Thyroid gland (tissue), 4 donors: ENCODE measurements around the gene C3orf38. TPM values are rescaled to one million over a fixed set of nuclear protein-coding genes. Genes with fewer than 3 reads are reported as not detected.

Source experiments
- DNase-seq, 2 donors: peaks; one replicate each; pipeline ENCODE4 v3.0.0-alpha.2; 2019
- H3K27ac ChIP-seq, 3 donors: fragments of 200-600 bp; sonication (generic); 1 replicate in 2 of 3; 2 replicates in 1 of 3; pipeline ENCODE4 v1.5.1; 2016 to 2019; ENCODE audit warnings: mild to moderate bottlenecking in 1 of 3, moderate library complexity in 1 of 3
- H3K27me3 ChIP-seq: fragments of 200-600 bp; sonication (generic); one replicate; pipeline ENCODE4 v1.5.1; 2019
- H3K36me3 ChIP-seq, 2 donors: fragments of 200-600 bp; sonication (generic); one replicate each; pipeline ENCODE4 v1.5.1; 2016 to 2019
- H3K4me1 ChIP-seq, 2 donors: fragments of 200-600 bp; sonication (generic); one replicate each; pipeline ENCODE4 v1.5.1; 2017 to 2019
- H3K4me3 ChIP-seq, 3 donors: fragments of 200-600 bp; sonication (generic); replicated peaks in 1 of 3; 1 replicate in 2 of 3; 2 replicates in 1 of 3; pipeline ENCODE4 v1.5.1; 2016; ENCODE audit warnings: mild to moderate bottlenecking in 1 of 3
- H3K9me3 ChIP-seq: fragments of 200-600 bp; sonication (generic); one replicate; pipeline ENCODE4 v1.5.1; 2017
- POLR2A ChIP-seq, 2 donors: fragments of 450-650 bp; IDR thresholded peaks; one replicate each; pipeline ENCODE4 v1.6.1; 2017; ENCODE audit warnings: antibody characterized with exemption in 2 of 2, mild to moderate bottlenecking in 2 of 2, moderate library complexity in 1 of 2
- WGBS, 2 donors: methylation state at CpG; one replicate each; pipeline ENCODE4 v1.1.5; 2017; 5-methylcytosine and 5-hydroxymethylcytosine counted together
- intact Hi-C: fragments of 100-400 bp; cut with DNase I; formaldehyde crosslinking; loops from one replicate; pipeline ENCODE4 v1.15.1; 2023
- total RNA-seq, 4 donors: library from RNA; depleted of rRNA; stranded (reverse); fragments of >200 nt; gene quantifications; one replicate each; pipeline ENCODE4 v1.2.3, GENCODE V29; 2016
- TF ChIP-seq, protein P1 (sequence below), 6 experiments: fragments of 200-600 bp in 3 of 6; fragments of 450-650 bp in 3 of 6; sonication (generic) in 3 of 6; IDR thresholded peaks; one replicate each; pipeline ENCODE4 v1.5.1; 2016 to 2019; ENCODE audit warnings: antibody characterized with exemption in 6 of 6, mild to moderate bottlenecking in 2 of 6, inconsistent platforms in 1 of 6, moderate library complexity in 1 of 6

Gene C3orf38
- total RNA-seq, 4 donors from 2014 or later: 23.0 to 30.2 (median 24.7) TPM

DNA sequence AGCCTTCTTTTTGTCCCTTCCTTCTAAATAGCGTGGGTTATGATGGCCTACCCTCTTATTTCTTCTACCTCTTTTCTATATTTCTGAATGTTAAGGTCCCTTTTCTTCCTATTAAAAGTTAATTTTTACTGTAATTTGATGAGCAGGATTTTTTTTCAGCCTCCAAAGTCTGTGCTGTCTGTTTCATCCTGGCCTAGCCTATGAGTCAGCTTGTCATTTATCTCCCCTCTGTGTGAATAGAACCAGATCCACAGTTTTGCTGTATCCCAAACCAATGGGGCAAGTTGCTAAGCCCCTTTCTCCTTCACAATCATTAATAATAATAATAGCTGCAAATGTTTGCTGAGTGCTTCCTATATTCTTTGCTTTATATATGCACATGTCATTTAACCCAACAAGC, 18.1 kb upstream of the C3orf38 start:
- H3K36me3 ChIP-seq: peaks cover 3 to 5% of the 10 kb centered on the region in 2 donors
- no peaks in the 10 kb centered on the region for H3K4me1 ChIP-seq
- intact Hi-C loops: no loop called here
- WGBS, 2 donors: 89 to 96% methylated on average over 1 of the region's 1 CpG
- H3K4me3 ChIP-seq: no peak overlapping the region
- H3K27me3 ChIP-seq: no peaks in the 10 kb centered on the region
- no peak for TF ChIP-seq POLR2A (IDR thresholded peaks at IDR 0.05)
- TF ChIP-seq, protein P1, sequence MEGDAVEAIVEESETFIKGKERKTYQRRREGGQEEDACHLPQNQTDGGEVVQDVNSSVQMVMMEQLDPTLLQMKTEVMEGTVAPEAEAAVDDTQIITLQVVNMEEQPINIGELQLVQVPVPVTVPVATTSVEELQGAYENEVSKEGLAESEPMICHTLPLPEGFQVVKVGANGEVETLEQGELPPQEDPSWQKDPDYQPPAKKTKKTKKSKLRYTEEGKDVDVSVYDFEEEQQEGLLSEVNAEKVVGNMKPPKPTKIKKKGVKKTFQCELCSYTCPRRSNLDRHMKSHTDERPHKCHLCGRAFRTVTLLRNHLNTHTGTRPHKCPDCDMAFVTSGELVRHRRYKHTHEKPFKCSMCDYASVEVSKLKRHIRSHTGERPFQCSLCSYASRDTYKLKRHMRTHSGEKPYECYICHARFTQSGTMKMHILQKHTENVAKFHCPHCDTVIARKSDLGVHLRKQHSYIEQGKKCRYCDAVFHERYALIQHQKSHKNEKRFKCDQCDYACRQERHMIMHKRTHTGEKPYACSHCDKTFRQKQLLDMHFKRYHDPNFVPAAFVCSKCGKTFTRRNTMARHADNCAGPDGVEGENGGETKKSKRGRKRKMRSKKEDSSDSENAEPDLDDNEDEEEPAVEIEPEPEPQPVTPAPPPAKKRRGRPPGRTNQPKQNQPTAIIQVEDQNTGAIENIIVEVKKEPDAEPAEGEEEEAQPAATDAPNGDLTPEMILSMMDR (IDR thresholded peaks at IDR 0.05): no peak
- H3K27ac ChIP-seq: no peak overlapping the region
- no peaks in the 10 kb centered on the region for H3K9me3 ChIP-seq
- no peak for DNase-seq

GRCh38 chr3:88132894-88133293, 16.9 kb upstream of the C3orf38 start:
- H3K9me3 ChIP-seq: no peaks in the 10 kb centered on the region
- H3K4me3 ChIP-seq: no peak overlapping the region
- H3K27me3 ChIP-seq: no peaks in the 10 kb centered on the region
- H3K27ac ChIP-seq: no peak overlapping the region
- H3K36me3 ChIP-seq: peaks cover 5% of the 10 kb centered on the region in 2 donors
- TF ChIP-seq, protein P1 (IDR thresholded peaks at IDR 0.05): no peak
- TF ChIP-seq POLR2A (IDR thresholded peaks at IDR 0.05): no peak
- no peak for DNase-seq
- WGBS, 2 donors: 90 to 95% methylated on average over 1 of the region's 1 CpG
- intact Hi-C loops: no loop called here
- no peaks in the 10 kb centered on the region for H3K4me1 ChIP-seq

DNA sequence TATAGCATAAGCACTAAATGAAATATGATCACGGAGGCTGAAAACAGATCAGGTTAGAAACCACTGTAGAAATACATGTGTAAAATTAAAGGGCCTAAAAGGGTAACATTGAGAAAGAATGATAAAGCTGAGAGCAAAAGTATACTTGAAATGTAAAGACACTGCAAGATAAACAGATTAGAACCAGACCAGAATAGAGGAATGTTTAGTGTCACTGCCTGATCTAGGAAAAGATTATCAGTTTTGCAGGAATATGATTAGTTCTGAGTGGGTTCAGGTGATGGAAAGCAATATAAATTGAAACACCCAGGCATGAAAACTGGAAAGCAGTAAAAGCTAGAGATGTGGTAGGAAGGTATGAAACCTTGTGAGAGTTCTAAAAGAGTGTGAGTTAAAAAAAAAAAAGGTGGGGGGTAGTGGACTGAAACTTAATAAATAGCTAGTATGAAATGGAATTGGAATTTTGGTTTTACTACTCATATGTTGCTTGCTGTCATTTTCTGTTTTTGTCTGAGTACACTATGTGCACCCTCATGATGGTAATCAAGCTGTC, 16.0 kb upstream of the C3orf38 start:
- intact Hi-C loops: no loop called here
- Histone ChIP-seq H3K9me3 (no peaks in the 10 kb centered on the region), H3K36me3 (peaks cover 5% of the 10 kb centered on the region in 2 donors), H3K27ac (no peak overlapping the region), H3K4me3 (no peak overlapping the region), H3K4me1 (no peaks in the 10 kb centered on the region), H3K27me3 (no peaks in the 10 kb centered on the region)
- 0 to 56% methylated on average over 1 of the region's 1 CpG for WGBS, 2 donors
- TF ChIP-seq, protein P1 (IDR thresholded peaks at IDR 0.05): no peak
- TF ChIP-seq POLR2A (IDR thresholded peaks at IDR 0.05): no peak
- no peak for DNase-seq

DNA sequence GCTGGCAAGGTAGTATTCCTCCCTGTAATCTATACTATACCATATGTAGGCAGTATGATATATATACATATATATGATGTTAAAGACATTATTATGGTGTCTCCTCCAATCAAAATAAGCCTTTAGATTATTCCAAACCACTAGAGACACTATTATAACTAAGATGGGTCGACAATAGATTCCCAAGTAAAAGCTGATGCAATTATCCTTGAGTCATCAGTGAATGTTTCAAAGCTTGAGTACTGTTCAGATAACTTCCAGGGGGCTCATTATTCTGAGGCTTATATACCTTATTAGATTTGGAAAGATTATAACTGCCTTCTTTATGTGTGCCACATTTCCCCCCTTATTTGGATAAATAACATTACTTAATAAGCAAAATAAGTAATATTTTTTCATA, 11.9 kb upstream of the C3orf38 start:
- Histone ChIP-seq H3K36me3 (peaks cover 5 to 6% of the 10 kb centered on the region in 2 donors), H3K9me3 (no peaks in the 10 kb centered on the region)
- WGBS, 2 donors: 93 to 97% methylated on average over 1 of the region's 1 CpG

DNA sequence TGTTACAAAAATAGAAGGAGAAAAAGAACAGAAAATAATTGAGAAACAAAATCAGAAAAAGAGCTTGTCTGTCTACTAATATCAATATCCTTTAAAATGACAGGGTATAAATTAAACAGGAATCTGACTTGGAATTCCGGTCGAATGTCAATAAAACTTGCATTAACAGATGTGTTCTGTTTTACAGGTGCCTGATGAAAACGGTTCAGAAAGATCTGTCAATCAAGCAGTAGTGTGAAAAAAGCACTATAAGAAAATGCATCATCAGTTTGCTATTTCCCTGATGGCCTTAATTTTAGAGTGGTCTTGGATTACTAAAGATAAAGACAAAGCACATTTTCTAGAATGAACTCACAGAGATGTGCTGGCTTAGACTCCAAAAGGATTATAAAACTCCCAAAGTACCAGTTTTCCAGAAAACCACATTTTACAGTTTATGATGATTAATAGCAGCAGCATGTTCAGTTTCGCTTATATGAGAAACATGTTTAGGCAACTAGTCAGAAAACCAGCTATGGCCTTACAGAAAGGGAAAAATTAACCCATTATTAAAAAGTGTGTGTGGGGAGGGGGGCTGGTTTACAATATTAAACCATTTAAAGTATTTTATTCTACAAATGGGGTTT, 8.2 kb upstream of the C3orf38 start:
- no peak overlapping the region for H3K4me3 ChIP-seq
- no peaks in the 10 kb centered on the region for H3K4me1 ChIP-seq
- intact Hi-C loops: no loop called here
- H3K36me3 ChIP-seq: peaks cover 3% of the 10 kb centered on the region in 2 donors
- H3K27ac ChIP-seq: no peak overlapping the region
- DNase-seq: no peak
- no peak for TF ChIP-seq POLR2A (IDR thresholded peaks at IDR 0.05)
- TF ChIP-seq, protein P1 (IDR thresholded peaks at IDR 0.05): no peak
- 70 to 78% methylated on average over 4 of the region's 4 CpGs for WGBS, 2 donors
- no peaks in the 10 kb centered on the region for H3K9me3 ChIP-seq
- H3K27me3 ChIP-seq: no peaks in the 10 kb centered on the region

More for the DNA sequence above, 11.9 kb upstream of the C3orf38 start:
- TF ChIP-seq POLR2A (IDR thresholded peaks at IDR 0.05): no peak
- TF ChIP-seq, protein P1 (IDR thresholded peaks at IDR 0.05): no peak
- Histone ChIP-seq H3K27me3 (no peaks in the 10 kb centered on the region), H3K4me1 (no peaks in the 10 kb centered on the region), H3K4me3 (no peak overlapping the region), H3K27ac (no peak overlapping the region)
- DNase-seq: no peak
- intact Hi-C loops: no loop called here
